ENCODE measurements around the gene CEND1. TPM values are rescaled to one million over a fixed set of nuclear protein-coding genes. Genes with fewer than 3 reads are reported as not detected.

CEND1 gene
- total and polyA plus RNA-seq, 2 donors from 2014 or later = 0.16 to 3.6 TPM

DNA sequence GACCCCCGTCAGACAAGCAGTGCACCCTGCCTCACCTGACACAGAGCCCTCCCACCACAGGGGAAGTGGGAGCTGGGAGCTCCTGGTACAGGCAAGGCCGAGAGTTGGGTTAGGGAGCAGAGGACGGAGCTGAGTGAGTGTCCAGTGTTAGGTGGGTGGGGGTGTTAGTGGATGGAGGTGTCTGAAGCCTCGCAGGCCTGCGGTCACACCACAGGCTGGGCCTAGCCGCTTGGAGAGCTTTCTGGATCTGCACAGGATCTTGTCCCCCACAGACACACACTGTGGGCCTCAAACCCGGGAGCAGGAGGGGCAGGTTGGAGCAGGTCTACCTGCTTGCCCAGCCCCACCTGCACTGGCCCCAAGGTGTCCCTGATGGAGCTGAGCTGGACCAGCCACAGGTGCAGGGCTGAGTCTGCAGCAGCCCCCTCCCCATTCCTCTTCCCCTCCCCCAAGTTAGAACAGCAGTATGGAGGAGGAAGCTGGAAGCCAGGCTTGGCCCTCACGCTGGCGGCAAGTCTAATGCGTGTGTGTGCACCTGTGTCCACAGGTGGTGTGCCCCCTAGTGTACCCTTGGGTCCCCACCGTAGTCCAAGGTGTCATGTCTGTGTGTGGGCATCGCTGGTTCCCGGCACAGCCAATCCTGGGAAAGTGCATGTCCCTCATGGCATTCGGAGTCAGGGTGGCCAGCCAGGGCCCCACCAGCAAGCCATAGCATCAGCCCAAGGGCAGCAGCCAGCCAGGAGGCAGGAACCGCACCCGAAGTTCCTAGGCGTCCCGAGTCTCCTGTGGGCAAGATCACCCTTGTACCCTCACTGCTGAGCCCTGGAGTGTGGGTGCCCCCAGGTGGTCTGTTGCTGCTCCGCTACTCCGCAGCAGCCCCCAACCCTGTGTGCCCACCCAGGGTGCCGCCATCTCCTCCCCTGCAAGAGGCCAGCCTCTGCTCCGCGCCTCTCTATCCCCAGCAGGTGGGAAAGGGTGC, 10.6 kb downstream of the CEND1 start:
- FAIRE-seq (no peak), DNase-seq (peak in 1 of 5 donors; percentile 63)
- Histone ChIP-seq H3K9ac (ENCODE audit: low read length in 3 of 3) (no peak overlapping the region), H3K27me3 (ENCODE audit: control insufficient read depth, insufficient read depth, low read length) (no peaks in the 10 kb centered on the region), H3K4me1 (ENCODE audit: control insufficient read depth in 2 of 3, insufficient read depth in 2 of 3, low read depth in 1 of 3, low read length in 3 of 3) (peaks cover 0 to 16% (median 0%) of the 10 kb centered on the region in 3 donors), H3K4me3 (ENCODE audit: low read length in 3 of 3) (no peak overlapping the region), H3K27ac (ENCODE audit: low read depth in 2 of 2, low read length in 2 of 2) (no peak overlapping the region), H3K36me3 (ENCODE audit: control insufficient read depth in 2 of 3, insufficient read depth in 3 of 3, low read length in 3 of 3) (peaks cover 0 to 4% (median 0%) of the 10 kb centered on the region in 3 donors), H3K9me3 (ENCODE audit: control insufficient read depth in 2 of 3, insufficient read depth in 1 of 3, low read length in 3 of 3) (no peaks in the 10 kb centered on the region)
- TF ChIP-seq, protein P1, sequence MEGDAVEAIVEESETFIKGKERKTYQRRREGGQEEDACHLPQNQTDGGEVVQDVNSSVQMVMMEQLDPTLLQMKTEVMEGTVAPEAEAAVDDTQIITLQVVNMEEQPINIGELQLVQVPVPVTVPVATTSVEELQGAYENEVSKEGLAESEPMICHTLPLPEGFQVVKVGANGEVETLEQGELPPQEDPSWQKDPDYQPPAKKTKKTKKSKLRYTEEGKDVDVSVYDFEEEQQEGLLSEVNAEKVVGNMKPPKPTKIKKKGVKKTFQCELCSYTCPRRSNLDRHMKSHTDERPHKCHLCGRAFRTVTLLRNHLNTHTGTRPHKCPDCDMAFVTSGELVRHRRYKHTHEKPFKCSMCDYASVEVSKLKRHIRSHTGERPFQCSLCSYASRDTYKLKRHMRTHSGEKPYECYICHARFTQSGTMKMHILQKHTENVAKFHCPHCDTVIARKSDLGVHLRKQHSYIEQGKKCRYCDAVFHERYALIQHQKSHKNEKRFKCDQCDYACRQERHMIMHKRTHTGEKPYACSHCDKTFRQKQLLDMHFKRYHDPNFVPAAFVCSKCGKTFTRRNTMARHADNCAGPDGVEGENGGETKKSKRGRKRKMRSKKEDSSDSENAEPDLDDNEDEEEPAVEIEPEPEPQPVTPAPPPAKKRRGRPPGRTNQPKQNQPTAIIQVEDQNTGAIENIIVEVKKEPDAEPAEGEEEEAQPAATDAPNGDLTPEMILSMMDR (IDR thresholded peaks at IDR 0.05; ENCODE audit: borderline replicate concordance, extremely low read depth, insufficient read depth) = no peak
- intact Hi-C loops (cut with DNase I) = no loop called here

- no peak for FAIRE-seq
- H3K4me1 ChIP-seq (ENCODE audit: control insufficient read depth in 2 of 3, insufficient read depth in 2 of 3, low read depth in 1 of 3, low read length in 3 of 3) = peaks cover 0 to 16% (median 0%) of the 10 kb centered on the region in 3 donors
These were observed 12.3 kb downstream of the CEND1 start, which contains the start of gene GATD1 for GRCh38 chr11:777288-778255. Gene GATD1 (minus strand): TSS chr11:777487. CDS start chr11:777462, 25 bp downstream.

DNA sequence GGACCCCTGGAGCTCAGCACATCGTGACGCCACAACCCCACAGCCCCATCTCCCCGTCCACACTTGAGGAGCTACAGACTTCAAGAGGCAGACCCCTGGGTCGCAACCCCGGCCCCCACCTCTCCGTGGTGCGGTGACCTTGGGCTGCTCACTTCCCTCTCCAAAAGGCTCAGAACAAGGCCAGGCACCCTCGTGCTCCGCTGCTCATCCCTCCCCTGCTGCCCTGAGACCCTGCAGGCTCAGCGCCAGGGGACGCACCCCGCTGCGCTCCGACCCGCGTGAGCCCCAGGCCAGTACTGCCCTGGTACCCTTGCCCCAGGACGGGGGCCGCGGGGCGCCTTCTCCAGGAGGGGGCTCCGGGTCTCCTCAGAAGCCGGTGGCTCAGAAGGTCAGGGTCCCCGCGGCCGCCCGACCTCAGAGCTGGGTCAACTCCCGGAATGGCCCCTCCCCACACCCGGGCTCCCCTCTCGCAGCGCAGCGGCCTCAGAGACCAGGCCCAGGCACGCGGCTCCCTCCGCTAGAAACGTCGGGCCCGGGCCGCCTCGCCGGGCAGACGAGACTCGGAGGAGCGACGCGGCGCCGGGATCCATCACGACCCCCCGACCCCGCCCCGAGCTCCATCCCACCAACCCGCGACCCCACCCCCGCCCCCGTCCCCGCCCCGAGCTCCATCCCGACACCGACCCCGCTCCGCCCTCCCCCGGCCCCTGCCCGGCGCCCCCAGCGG, 13.2 kb downstream of the CEND1 start:
- intact Hi-C loops (cut with DNase I) = no loop called here
- FAIRE-seq (no peak), DNase-seq (peak; percentile 46 to 81 (median 58))

More at GRCh38 chr11:777288-778255, 12.3 kb downstream of the CEND1 start, which contains the start of gene GATD1:
- Histone ChIP-seq H3K9ac (ENCODE audit: low read length in 3 of 3) (peak within 1 kb of the TSS; percentile 26 to 86 (median 82)), H3K27me3 (ENCODE audit: control insufficient read depth, insufficient read depth, low read length) (no peaks in the 10 kb centered on the region), H3K4me3 (ENCODE audit: low read length in 3 of 3) (peak within 1 kb of the TSS; percentile 44 to 71 (median 59)), H3K27ac (ENCODE audit: low read depth in 2 of 2, low read length in 2 of 2) (peak within 1 kb of the TSS; percentile 43 to 65), H3K36me3 (ENCODE audit: control insufficient read depth in 2 of 3, insufficient read depth in 3 of 3, low read length in 3 of 3) (no peaks in the 10 kb centered on the region), H3K9me3 (ENCODE audit: control insufficient read depth in 2 of 3, insufficient read depth in 1 of 3, low read length in 3 of 3) (no peaks in the 10 kb centered on the region)
- intact Hi-C loops (cut with DNase I) = no loop called here
- DNase-seq = peak; percentile 92 to 97 (median 95)
- TF ChIP-seq, protein P1 (IDR thresholded peaks at IDR 0.05; ENCODE audit: borderline replicate concordance, extremely low read depth, insufficient read depth) = no peak

More for the DNA sequence above, 13.2 kb downstream of the CEND1 start:
- H3K4me3 ChIP-seq (ENCODE audit: low read length in 3 of 3) = peak overlapping the region; percentile 44 to 71 (median 59)
- peak overlapping the region in 2 of 3 donors; percentile 82 to 86 for H3K9ac ChIP-seq (ENCODE audit: low read length in 3 of 3)
- H3K27me3 ChIP-seq (ENCODE audit: control insufficient read depth, insufficient read depth, low read length) = no peaks in the 10 kb centered on the region
- no peaks in the 10 kb centered on the region for H3K36me3 ChIP-seq (ENCODE audit: control insufficient read depth in 2 of 3, insufficient read depth in 3 of 3, low read length in 3 of 3)
- no peaks in the 10 kb centered on the region for H3K9me3 ChIP-seq (ENCODE audit: control insufficient read depth in 2 of 3, insufficient read depth in 1 of 3, low read length in 3 of 3)
- no peak overlapping the region for H3K27ac ChIP-seq (ENCODE audit: low read depth in 2 of 2, low read length in 2 of 2)
- peaks cover 0 to 16% (median 0%) of the 10 kb centered on the region in 3 donors for H3K4me1 ChIP-seq (ENCODE audit: control insufficient read depth in 2 of 3, insufficient read depth in 2 of 3, low read depth in 1 of 3, low read length in 3 of 3)
- TF ChIP-seq, protein P1 (IDR thresholded peaks at IDR 0.05; ENCODE audit: borderline replicate concordance, extremely low read depth, insufficient read depth) = no peak

Measured in kidney (tissue), 14 donors.